Colon (tissue), 2 donors: ENCODE measurements around the gene DFFB.
"Not testable (repeated sequence)": the region's sequence is repeated elsewhere in the genome, so short reads cannot be mapped to it uniquely, and the experiment has no call there.

ENCODE experiments used
- FAIRE-seq: peaks from 2 replicates; lab custom pipeline; 2012; peaks lifted over from hg19 to GRCh38; lab: Jason Lieb, UNC
- donor health status: control.
- donor health status: control.

DFFB gene

DNA sequence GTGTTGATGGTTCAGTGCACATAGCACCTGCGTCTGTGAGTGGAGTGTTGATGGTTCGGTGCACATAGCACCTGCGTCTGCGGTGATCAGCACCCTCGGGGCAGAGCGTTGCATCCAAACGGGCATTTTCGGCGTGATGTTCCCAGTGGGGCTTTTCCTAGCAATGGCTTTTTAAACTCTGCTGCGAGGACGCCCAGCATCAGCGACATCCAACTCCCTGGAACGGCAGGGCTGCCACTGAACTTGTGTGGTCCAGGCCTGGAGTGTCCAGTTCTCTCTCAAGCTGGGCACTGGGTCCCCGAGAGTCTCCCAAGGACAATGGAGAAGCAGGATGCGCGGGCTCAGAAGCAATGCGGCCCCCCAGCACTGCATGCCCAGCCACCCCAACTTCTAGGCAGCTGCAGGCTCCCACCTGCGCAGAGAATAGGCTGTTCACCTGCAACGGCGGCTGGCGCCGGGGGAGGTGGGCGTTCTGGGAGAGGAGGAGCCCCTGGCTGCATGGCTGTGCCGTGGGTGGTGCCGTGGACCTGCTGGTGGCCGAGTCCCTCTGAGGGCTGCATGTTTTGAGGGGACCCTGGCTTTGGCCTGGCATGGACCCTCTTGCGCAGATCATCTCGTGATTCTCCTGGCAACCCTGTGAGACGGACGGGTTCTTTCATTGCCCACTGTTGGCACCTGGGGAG, 52.9 kb downstream of the DFFB start:
- no peak for FAIRE-seq

- no peak for FAIRE-seq
Observed at GRCh38 chr1:3910857-3911845, 53.9 kb downstream of the DFFB start.

- FAIRE-seq, result no peak
Observed at GRCh38 chr1:3911981-3912808, 54.9 kb downstream of the DFFB start.

DNA sequence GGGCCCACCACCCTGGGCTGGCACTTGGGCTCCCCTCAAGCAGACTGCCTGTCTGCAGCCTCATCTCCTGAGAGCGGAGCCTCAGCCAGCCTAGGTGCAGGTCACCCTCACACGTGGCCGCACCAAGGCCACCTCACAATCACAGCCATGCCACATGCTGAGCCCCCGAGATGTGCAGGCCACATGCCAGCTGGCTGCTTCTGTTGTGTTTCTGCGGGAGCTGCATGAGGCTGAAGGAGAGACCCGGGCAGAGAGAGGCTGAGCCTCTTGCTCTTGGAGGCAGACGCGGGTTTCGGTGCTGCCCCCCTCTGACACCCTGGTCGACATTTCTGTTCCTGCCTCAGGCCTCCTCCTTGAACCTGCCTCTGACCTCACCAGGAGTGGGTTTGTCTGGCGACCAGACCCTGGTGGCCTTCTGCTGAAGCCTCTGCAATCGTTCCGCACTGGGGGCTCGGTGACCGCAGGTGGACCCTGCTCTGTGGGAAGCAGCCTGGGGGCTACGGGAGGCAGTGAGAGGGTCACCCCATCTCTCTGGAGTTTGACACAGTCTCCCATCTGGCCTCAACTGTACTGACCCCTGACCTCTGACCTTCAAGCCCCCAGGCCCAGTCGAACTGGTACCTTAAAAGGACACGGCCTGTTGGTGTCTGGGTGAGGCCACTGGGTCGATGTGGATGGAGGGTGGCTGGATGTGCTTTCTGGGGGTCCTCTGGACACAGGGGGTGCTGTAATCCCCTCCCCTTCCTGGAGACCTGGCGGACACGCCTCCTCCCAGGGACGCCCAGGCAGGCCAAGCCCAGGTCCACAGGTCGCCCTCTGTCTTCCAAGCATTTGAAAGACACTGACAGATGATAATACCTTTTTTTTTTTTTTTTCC, 55.8 kb downstream of the DFFB start:
- FAIRE-seq, result no peak

GRCh38 chr1:3914331-3914851, 57.1 kb downstream of the DFFB start:
- no peak for FAIRE-seq

- no peak for FAIRE-seq
Observed at GRCh38 chr1:3914911-3915310, 57.6 kb downstream of the DFFB start.

DNA sequence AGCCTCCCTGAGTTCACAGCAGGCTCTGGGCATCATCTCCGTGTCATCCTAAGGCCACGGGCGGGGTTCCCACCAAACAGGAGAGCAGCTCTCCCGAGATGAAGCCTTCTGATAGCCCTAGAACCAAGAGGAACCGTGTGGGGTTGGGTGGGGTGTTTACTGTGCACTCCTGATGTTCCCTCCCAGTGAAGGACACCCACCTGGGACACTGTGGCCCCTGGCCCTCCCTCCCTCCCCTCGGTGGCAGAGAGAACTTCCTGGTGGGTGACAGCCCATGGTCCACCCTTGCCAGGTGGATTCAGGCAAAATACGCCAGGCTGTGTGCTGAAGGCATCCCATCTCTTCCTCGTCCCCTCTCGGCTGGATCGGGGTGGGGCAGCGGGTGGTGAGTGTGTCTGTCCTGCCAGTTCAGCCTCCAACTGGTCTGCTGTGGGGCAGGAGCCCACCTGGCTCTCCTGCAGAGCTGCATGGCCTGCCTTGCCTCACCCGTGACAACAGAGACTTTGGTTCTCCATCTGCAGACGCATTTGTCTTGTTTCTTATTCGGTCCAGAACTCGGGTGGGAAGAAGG, 58.4 kb downstream of the DFFB start:
- no peak for FAIRE-seq

GRCh38 chr1:3917761-3918160, 60.5 kb downstream of the DFFB start:
- FAIRE-seq, result no peak

- not testable (repeated sequence) for FAIRE-seq
Observed at GRCh38 chr1:3918359-3918758, 61.1 kb downstream of the DFFB start.

DNA sequence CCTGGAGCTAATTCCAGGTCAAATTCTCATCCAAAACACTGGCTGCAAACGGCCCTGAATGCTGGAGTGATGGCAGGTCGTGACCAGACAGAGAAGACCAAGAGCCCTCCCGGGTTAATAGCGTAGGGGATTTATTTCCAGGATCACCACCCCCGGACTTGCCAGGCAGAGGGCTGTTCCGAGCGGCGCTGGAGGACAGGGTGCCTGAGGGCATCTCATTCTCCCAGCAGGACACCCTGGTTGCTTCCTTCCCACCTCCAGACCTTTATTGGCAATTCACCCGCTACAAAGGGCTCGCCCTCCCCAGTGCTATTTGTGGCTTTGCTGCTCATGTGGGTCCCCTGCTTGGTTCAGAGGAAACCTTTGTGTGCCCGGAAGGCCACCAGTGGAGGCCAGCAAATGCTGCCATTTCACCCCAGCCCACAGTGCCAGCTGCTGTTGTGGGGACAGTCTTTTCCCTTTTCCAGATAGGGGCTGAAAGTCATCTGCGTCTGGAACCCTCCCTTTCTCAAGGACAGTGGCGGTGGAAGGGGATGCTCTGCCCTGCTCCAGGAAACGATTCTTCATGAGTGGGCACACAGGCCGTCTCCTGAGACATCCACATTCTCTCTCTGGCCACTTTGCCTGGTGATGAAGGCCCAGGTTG, 61.8 kb downstream of the DFFB start:
- FAIRE-seq, result no peak

GRCh38 chr1:3919706-3920105, 62.4 kb downstream of the DFFB start:
- no peak for FAIRE-seq

DNA sequence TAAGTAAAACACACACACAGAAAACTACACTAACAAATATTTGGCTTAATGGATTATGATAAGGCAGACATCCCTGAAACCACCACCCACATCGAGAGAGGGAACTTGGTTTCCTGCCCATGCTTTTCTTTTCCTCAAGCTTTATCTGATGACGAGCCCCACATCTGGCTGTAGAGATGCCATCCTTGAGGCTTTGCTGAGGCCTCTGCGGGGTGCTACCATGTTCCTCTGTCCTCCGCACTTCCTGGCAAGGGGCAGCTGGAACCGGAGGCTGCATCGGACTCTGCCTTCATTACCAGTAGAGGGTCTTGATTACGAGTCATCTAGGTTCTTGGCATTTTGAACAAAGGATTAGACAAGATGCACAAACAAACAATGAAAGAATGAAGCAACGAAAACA, 64.5 kb downstream of the DFFB start:
- no peak for FAIRE-seq

- FAIRE-seq, result no peak
Observed at GRCh38 chr1:3922201-3922725, 65.0 kb downstream of the DFFB start.

DNA sequence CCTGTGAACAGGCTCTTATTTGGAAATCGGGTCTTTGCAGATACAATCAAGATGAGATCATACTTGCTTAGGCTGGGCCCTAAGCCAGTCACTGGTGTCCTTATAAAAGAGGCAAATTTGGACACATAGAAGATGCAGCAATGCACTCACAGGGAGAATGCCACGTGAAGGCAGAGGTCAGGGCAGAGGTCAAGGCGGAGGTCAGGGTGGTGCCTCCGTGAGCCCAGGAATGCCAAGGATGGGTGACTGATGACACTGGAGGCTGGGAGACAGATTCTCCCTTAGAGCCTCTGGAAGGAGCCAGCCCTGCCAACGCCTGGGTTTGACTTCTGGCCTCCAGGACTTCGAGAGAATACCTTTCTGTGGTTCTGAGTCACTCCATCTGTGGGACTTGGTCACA, 65.6 kb downstream of the DFFB start:
- no peak for FAIRE-seq

DNA sequence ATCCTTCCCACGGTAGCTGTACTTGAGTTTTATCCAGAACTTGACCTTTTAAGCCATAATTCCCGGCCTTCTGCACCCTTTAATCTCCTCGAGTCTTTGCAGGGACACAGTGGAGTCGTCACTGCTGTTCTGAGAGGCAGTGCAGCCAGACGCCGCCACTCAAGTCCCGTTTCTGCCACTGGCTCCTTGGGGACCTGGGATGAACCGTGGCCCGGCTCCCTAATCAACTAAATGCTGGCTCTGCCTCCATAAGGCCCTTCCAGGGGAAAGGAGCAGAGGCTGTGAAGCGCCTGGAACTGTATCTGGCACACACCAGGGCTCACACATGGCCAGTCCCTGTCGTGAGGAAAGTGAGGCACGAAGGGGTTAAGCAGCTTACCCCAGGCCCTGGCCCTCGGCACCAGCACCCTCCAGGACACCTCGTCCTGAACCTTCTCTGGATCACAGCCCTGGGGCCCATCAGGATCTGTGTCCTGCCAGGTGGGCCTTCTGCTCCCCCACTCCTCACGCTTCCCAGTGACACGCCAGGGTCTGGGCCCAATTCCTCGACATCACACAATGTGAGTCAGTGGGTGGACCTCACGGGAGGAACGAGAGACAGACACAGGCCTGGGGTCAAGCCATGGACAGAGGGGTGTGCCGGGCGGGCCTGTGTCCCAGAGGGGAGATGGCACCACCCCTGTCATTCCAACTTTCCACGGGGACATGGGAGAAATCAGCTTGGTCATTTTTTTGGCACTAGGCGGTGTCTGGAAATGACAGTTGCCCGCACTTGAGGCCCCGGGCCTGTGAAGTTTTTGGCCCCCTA, 66.3 kb downstream of the DFFB start:
- no peak for FAIRE-seq

DNA sequence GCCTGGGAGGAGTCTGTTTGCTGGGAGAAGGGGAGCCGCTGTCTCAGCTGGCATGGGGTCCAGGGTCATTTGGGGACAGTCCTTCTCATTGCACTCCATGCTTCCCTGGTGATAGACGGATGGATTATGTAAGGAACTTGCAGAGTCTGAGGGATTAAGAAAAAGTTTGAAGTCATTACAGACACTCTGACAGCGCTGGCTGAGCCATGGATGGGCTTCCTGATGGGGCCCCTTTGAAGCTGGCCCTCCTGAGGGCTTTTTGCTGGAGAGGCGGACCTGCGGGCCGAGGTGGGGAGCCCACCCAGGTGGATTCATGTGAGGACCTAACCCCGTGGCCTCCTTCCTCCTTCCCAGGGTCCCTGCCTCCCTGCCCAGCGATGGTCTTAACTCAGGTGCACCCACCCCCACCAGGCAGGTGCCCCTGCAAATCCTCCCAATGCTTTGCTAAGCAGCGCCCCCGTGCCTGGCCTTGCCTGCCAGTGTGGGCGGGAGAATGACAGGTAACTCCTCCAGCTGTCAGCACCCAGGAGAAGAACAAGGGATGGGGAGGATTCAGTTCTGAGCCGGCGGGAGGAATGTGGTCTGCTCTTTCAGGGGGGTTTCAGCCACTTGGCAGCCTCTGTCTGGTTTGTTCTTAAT, 67.0 kb downstream of the DFFB start:
- FAIRE-seq, result no peak

DNA sequence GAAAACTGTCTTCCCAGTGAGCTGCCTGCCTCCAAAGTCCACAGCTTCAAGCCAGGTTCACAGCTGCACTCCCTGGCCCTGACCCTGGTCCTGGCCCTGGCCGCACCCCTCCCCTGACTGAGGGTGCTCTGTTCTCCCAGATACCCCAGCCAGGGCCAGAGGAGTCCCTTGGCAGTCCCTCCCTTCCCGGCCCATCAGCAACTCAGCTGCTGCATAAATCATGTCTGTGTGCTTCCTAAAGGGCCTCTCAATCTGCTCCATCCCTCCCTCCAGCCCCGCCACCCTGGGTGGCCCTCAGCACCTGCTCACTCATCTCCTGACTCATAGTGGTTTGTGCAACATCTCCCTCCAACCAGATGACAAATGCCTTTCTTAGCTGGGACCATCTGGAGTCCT, 67.5 kb downstream of the DFFB start:
- FAIRE-seq, result no peak

DNA sequence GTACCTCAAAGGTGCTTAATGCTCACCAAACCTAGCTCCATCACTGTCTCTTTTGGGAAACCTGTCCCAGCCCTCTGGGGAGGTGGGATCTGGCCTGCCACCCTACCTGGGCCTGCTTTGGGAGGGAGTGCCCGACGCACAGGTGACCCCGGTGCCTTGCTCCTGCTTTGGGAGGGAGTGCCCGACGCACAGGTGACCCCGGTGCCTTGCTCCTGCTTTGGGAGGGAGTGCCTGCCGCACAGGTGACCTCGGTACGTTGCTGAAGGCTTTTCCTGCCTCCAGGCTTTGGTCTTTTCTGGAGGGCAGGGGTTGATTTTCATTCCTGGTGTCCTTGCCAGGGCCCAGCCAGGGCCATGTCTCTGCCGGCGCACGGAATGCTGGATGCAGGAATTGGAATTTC, 68.0 kb downstream of the DFFB start:
- no peak for FAIRE-seq

DNA sequence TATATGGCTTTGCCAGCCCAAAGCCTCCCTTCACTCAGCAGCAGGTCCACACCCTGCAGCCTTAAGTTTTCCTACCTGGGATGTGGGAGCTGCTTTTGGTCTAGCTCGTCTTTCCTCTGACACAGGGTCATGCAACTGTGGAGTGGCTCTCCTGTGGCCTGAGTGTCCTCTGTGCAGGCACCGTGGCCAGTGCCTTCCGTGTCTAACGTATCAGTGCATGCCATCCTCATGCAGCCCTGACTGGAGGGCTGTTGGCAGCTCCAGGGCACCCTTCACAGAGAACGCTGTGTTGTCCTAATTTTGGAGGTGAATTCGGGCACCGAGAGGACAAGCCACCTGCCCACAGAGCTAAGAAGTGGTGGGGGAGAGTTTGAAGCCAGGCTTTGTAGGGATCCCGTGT, 68.5 kb downstream of the DFFB start:
- no peak for FAIRE-seq
